Measurements from ENCODE around the gene SVOP.
"Not testable (repeated sequence)": the region's sequence is repeated elsewhere in the genome, so short reads cannot be mapped to it uniquely, and the experiment has no call there.

SVOP gene

DNA sequence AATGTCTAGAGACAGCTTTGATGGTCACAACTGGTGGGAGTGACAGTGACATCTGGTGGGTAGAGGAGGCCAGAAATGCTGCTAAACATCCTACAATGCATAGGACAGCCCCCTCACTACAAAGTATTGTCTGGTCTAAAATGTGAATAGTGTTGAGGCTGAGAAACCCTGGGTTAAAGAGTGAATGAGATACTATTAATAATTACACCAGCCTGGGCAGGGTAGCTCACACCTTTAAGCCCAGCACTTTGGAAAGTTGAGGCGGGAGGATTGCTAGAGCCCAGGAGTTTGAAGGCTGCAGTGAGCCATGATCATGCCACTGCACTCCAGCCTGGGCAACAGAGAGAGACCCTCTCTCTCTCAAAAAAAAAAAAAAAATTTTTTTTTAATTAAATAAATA lies 11.1 kb downstream of the SVOP start:
- no peak overlapping the region for H3K4me3 ChIP-seq (ENCODE audit: low read depth in 1 of 2, low read length in 1 of 2)
- H3K36me3 ChIP-seq = no peaks in the 10 kb centered on the region
- no peak overlapping the region for H3K27ac ChIP-seq
- no peaks in the 10 kb centered on the region for H3K4me1 ChIP-seq (ENCODE audit: control insufficient read depth in 1 of 2, insufficient read depth in 1 of 2, low read depth in 1 of 2, low read length in 1 of 2)
- H3K27me3 ChIP-seq = peaks cover 16% of the 10 kb centered on the region
- no peak for TF ChIP-seq CTCF (IDR thresholded peaks at IDR 0.05)
- no peaks in the 10 kb centered on the region for H3K9me3 ChIP-seq

DNA sequence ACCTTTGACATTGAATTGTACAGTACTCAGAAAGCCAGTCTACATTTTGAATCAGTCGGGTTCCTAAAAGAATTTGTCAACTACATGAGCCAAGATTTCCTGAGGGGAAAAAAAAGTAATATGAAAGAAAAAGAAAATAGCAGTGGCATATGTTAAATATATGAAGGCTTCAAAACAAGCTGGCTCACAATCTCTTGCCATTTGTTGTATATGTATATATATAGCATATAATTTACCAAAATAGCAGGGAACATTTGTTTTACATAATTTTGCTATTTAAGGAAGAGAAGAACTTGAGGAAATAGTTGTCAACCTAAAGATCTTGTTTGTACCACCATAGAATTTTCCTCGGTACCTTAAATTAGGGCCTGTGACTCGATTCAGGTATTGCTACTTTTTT lies 16.9 kb downstream of the SVOP start:
- Histone ChIP-seq H3K27ac (no peak overlapping the region), H3K4me1 (ENCODE audit: control insufficient read depth in 1 of 2, insufficient read depth in 1 of 2, low read depth in 1 of 2, low read length in 1 of 2) (no peaks in the 10 kb centered on the region), H3K36me3 (no peaks in the 10 kb centered on the region), H3K27me3 (peaks cover 19% of the 10 kb centered on the region), H3K9me3 (no peaks in the 10 kb centered on the region), H3K4me3 (ENCODE audit: low read depth in 1 of 2, low read length in 1 of 2) (no peak overlapping the region)
- TF ChIP-seq CTCF (IDR thresholded peaks at IDR 0.05) = no peak

DNA sequence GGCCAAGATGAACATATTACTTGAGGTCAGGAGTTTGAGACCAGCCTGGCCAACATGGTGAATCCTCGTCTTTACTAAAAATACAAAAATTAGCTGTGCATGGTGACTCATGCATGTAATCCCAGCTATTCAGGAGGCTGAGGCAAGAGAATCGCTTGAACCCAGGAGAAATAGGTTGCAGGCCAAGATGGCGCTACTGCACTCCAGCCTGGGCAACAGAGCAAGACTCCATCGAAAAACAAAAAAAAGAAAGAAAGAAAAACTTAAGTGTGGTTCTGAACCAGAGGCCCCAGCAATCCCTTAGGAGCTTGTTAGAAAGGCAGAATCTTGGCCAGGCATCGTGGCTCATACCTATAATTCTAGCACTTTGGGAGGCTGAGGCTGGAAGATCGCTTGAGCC lies 24.5 kb downstream of the SVOP start:
- Histone ChIP-seq H3K9me3 (no peaks in the 10 kb centered on the region), H3K27ac (no peak overlapping the region), H3K36me3 (no peaks in the 10 kb centered on the region), H3K4me3 (ENCODE audit: low read depth in 1 of 2, low read length in 1 of 2) (no peak overlapping the region), H3K27me3 (no peaks in the 10 kb centered on the region), H3K4me1 (ENCODE audit: control insufficient read depth in 1 of 2, insufficient read depth in 1 of 2, low read depth in 1 of 2, low read length in 1 of 2) (no peaks in the 10 kb centered on the region)
- TF ChIP-seq CTCF (IDR thresholded peaks at IDR 0.05) = no peak

- Histone ChIP-seq H3K4me1 (ENCODE audit: control insufficient read depth in 1 of 2, insufficient read depth in 1 of 2, low read depth in 1 of 2, low read length in 1 of 2) (no peaks in the 10 kb centered on the region), H3K4me3 (ENCODE audit: low read depth in 1 of 2, low read length in 1 of 2) (no peak overlapping the region), H3K27me3 (no peaks in the 10 kb centered on the region), H3K9me3 (no peaks in the 10 kb centered on the region), H3K36me3 (no peaks in the 10 kb centered on the region), H3K27ac (no peak overlapping the region)
- no peak for TF ChIP-seq CTCF (IDR thresholded peaks at IDR 0.05)
Measured at GRCh38 chr12:108995370-108995992, 25.4 kb downstream of the SVOP start.

DNA sequence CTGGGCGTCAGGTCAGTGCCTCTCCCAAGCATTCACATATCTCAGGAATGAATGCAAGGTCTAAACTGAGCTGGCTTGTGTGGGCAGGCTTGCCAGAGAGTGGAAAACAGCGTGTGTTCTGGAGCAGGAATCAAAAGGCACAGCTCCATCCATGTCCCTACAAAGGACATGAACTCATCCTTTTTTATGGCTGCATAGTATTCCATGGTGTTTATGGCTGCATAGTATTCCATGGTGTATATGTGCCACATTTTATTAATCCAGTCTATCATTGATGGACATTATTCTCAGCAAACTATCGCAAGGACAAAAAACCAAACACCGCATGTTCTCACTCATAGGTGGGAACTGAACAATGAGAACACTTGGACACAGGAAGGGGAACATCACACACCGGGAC lies 30.8 kb downstream of the SVOP start:
- not testable (repeated sequence) for H3K36me3 ChIP-seq; H3K9me3 ChIP-seq; H3K27ac ChIP-seq; H3K4me3 ChIP-seq (ENCODE audit: low read depth in 1 of 2, low read length in 1 of 2); H3K4me1 ChIP-seq (ENCODE audit: control insufficient read depth in 1 of 2, insufficient read depth in 1 of 2, low read depth in 1 of 2, low read length in 1 of 2); H3K27me3 ChIP-seq

GRCh38 chr12:108989376-108989775 lies 31.5 kb downstream of the SVOP start:
- Histone ChIP-seq H3K27ac (no peak overlapping the region), H3K4me1 (ENCODE audit: control insufficient read depth in 1 of 2, insufficient read depth in 1 of 2, low read depth in 1 of 2, low read length in 1 of 2) (no peaks in the 10 kb centered on the region), H3K4me3 (ENCODE audit: low read depth in 1 of 2, low read length in 1 of 2) (no peak overlapping the region), H3K27me3 (no peaks in the 10 kb centered on the region), H3K36me3 (no peaks in the 10 kb centered on the region), H3K9me3 (no peaks in the 10 kb centered on the region)
- no peak for TF ChIP-seq CTCF (IDR thresholded peaks at IDR 0.05)
